K562 (cell line): Measurements from ENCODE around the gene TGFBR3L. TPM values are rescaled to one million over a fixed set of nuclear protein-coding genes. Genes with fewer than 3 reads are reported as not detected.

Experiments used
- ATAC-seq: fragments of 200-7000 bp; cut with Tn5 transposase; 3 replicates; pipeline ENCODE4 v1.9.1; 2020; ENCODE audit warnings: moderate library complexity
- BruUV-seq: library from RNA; stranded (reverse); fragments of 400-500 nt; replicated peaks from 2 replicates; lab custom pipeline; 2021; lab: Mats Ljungman, UMichigan
- CTCF ChIA-PET: fragments of 300-600 bp; formaldehyde crosslinking; extraction: SDS; loops from one replicate; lab custom pipeline; 2021; ENCODE audit warnings: low intra/inter-chr PET ratio; lab: Yijun Ruan, JAX
- POLR2A ChIA-PET: fragments of 300-600, 350-650 bp; sonication (Branson Sonifier 250); formaldehyde crosslinking; extraction: SDS; loops from one replicate; lab custom pipeline; 2021; ENCODE audit warnings: antibody characterized with exemption, inconsistent platforms; lab: Yijun Ruan, JAX
- DNase-seq, 4 experiments: peaks; one replicate each; pipeline versions ENCODE4 v3.0.0 to v3.0.0-alpha.2; 2011 to 2018; ENCODE audit warnings: low spot score in 3 of 4, mixed read lengths in 3 of 4; ENCODE audit errors: extremely low read depth in 1 of 4
- FAIRE-seq: peaks from 2 replicates; lab custom pipeline; 2011; peaks lifted over from hg19 to GRCh38; lab: Jason Lieb, UNC
- H2AFZ ChIP-seq: 2 replicates; pipeline ENCODE4 v1.6.0; 2011; ENCODE audit warnings: low read depth, low read length, control low read depth, inconsistent platforms
- H3K27ac ChIP-seq: fragments of 200-600 bp; 3 replicates; pipeline ENCODE4 v1.8.0; 2011; ENCODE audit warnings: low read depth, mild to moderate bottlenecking, control low read depth, inconsistent platforms, low read length, moderate library complexity, mixed read lengths; ENCODE audit errors: extremely low read depth
- H3K27me3 ChIP-seq, 2 experiments: fragments of 300-600 bp in 1 of 2; 2 replicates in 1 of 2; 3 replicates in 1 of 2; pipeline versions ENCODE4 v1.6.0 to v1.8.0; 2011; ENCODE audit warnings: inconsistent platforms in 2 of 2, low read length in 2 of 2, mild to moderate bottlenecking in 1 of 2, mixed read lengths in 1 of 2, moderate library complexity in 1 of 2; ENCODE audit not compliant: control insufficient read depth in 2 of 2, insufficient read depth in 2 of 2
- H3K36me3 ChIP-seq: fragments of 300-600 bp; 3 replicates; pipeline ENCODE4 v1.8.0; 2011; ENCODE audit warnings: mild to moderate bottlenecking, low read length, inconsistent platforms; ENCODE audit not compliant: control insufficient read depth, insufficient read depth
- H3K4me1 ChIP-seq, 2 experiments: fragments of 200-600 bp in 1 of 2; replicated peaks in 1 of 2; 2 replicates in 1 of 2; 3 replicates in 1 of 2; pipeline versions ENCODE4 v1.5.1 to v1.8.0; 2011; ENCODE audit warnings: inconsistent platforms in 2 of 2, low read length in 2 of 2, mild to moderate bottlenecking in 1 of 2, mixed read lengths in 1 of 2, moderate library complexity in 1 of 2; ENCODE audit not compliant: control insufficient read depth in 2 of 2, insufficient read depth in 2 of 2
- H3K4me2 ChIP-seq: 2 replicates; pipeline ENCODE4 v1.6.1; 2011; ENCODE audit warnings: low read length, control low read depth, inconsistent platforms, mixed read lengths; ENCODE audit not compliant: insufficient read depth
- H3K4me3 ChIP-seq: fragments of 200-600 bp; sonication (generic), shearing (Covaris generic); 2 replicates; pipeline ENCODE4 v1.5.1; 2016; ENCODE audit warnings: control low read depth, inconsistent platforms
- H3K79me2 ChIP-seq: fragments of 200-600 bp; 3 replicates; pipeline ENCODE4 v1.8.0; 2011; ENCODE audit warnings: low read length, inconsistent platforms; ENCODE audit not compliant: control insufficient read depth, insufficient read depth
- H3K9ac ChIP-seq, 2 experiments: 2 replicates each; pipeline versions ENCODE4 v1.6.0 to v1.6.1; 2011; ENCODE audit warnings: low read depth in 2 of 2, low read length in 2 of 2, control low read depth in 1 of 2, inconsistent platforms in 1 of 2, mild to moderate bottlenecking in 1 of 2, mixed read lengths in 1 of 2; ENCODE audit not compliant: insufficient read depth in 1 of 2
- H3K9me1 ChIP-seq: one replicate; pipeline ENCODE4 v1.6.0; 2011; ENCODE audit warnings: inconsistent platforms, mild to moderate bottlenecking, low read length, moderate library complexity; ENCODE audit not compliant: control insufficient read depth, insufficient read depth
- H3K9me3 ChIP-seq: replicated peaks from 2 replicates; pipeline ENCODE4 v1.5.1; 2011; ENCODE audit warnings: low read depth, low read length, inconsistent platforms; ENCODE audit not compliant: control insufficient read depth, insufficient read depth
- H4K20me1 ChIP-seq: replicated peaks from 2 replicates; pipeline ENCODE4 v1.6.1; 2011; ENCODE audit warnings: low read length, inconsistent platforms, mixed read lengths; ENCODE audit not compliant: control insufficient read depth, insufficient read depth
- CHAMP1 ChIP-seq: fragments of 450-650 bp; IDR thresholded peaks from 2 replicates; pipeline ENCODE4 v1.6.1; 2016; ENCODE audit warnings: mild to moderate bottlenecking
- E2F3 ChIP-seq: fragments of 250-450 bp; sonication (Bioruptor Pico); IDR thresholded peaks from 2 replicates; pipeline ENCODE4 v1.4.0; 2020; ENCODE audit warnings: mild to moderate bottlenecking
- ELK3 ChIP-seq: fragments of 450-650 bp; formaldehyde crosslinking; IDR thresholded peaks from 2 replicates; pipeline ENCODE4 v1.4.0; 2020; ENCODE audit warnings: mild to moderate bottlenecking
- MXD1 ChIP-seq: fragments of 250-450 bp; sonication (Bioruptor Pico); IDR thresholded peaks from 2 replicates; pipeline ENCODE4 v1.8.0; 2021; ENCODE audit warnings: borderline replicate concordance, mild to moderate bottlenecking, moderate library complexity; ENCODE audit not compliant: poor library complexity, severe bottlenecking
- PML ChIP-seq: IDR thresholded peaks from 2 replicates; pipeline ENCODE4 v1.6.1; 2012; ENCODE audit warnings: low read length, inconsistent platforms
- POLR2H ChIP-seq: IDR thresholded peaks from 2 replicates; pipeline ENCODE4 v1.6.1; 2016; ENCODE audit warnings: missing genetic modification characterization, low read depth, mild to moderate bottlenecking, control low read depth, missing compliant biosample characterization, moderate library complexity
- RFX7 ChIP-seq: fragments of 250-450 bp; sonication (Bioruptor Pico); IDR thresholded peaks from 2 replicates; pipeline ENCODE4 v1.5.1; 2021; ENCODE audit warnings: mild to moderate bottlenecking
- SFPQ ChIP-seq: fragments of 200-400 bp; formaldehyde crosslinking; IDR thresholded peaks from 2 replicates; pipeline ENCODE4 v1.6.1; 2017; ENCODE audit warnings: mild to moderate bottlenecking, low read depth, low read length, moderate library complexity
- ZFX ChIP-seq: sonication (generic); formaldehyde crosslinking; IDR thresholded peaks from 2 replicates; pipeline ENCODE4 v1.8.0; 2022; ENCODE audit warnings: mild to moderate bottlenecking, missing genetic modification reagents, moderate library complexity
- ZNF354B ChIP-seq: fragments of 250-450 bp; sonication (Bioruptor Pico); IDR thresholded peaks from 2 replicates; pipeline ENCODE4 v1.4.0; 2020
- WGBS: fragments of 100-300 bp; shearing (Covaris generic); methylation state at CpG from one replicate; pipeline ENCODE4 v1.1.6; 2016; ENCODE audit warnings: low coverage, mixed read lengths; ENCODE audit not compliant: insufficient coverage; ENCODE audit errors: missing lambda C conversion rate; 5-methylcytosine and 5-hydroxymethylcytosine counted together
- in situ Hi-C: fragments of 300-500 bp; cut with MboI; formaldehyde crosslinking; loops from 4 replicates; pipeline ENCODE4 v1.15.0; 2018; ENCODE audit warnings: inconsistent platforms, mixed read lengths
- intact Hi-C: fragments of 100-400 bp; cut with micrococcal nuclease; formaldehyde crosslinking; loops from 2 replicates; pipeline ENCODE4 v1.14.2; 2022
- polyA plus RNA-seq, 8 experiments: library from polyadenylated mRNA; depleted of rRNA in 4 of 8; stranded (reverse) in 5 of 8; unstranded in 3 of 8; fragments of >200 nt; fragmentation: Nextera tagmentation in 2 of 8; fragmentation: Illumina TruSeq in 1 of 8; extraction: Ambion mirVana in 2 of 8; extraction: Trizol in 1 of 8; gene quantifications; 2 replicates each; pipeline versions ENCODE4 v1.2.1 to v1.2.3, GENCODE V29; 2011 to 2014; ENCODE audit warnings: inconsistent platforms in 1 of 8, missing spikeins in 1 of 8
- total RNA-seq, 7 experiments: library from RNA; depleted of rRNA in 6 of 7; stranded (reverse); fragments of >200 nt in 6 of 7; fragmentation: Illumina TruSeq in 2 of 7; extraction: Trizol in 2 of 7; gene quantifications; 2 replicates each; pipeline versions ENCODE4 v1.2.1 to v1.2.3, GENCODE V29; 2011 to 2021; ENCODE audit warnings: low replicate concordance in 1 of 7
- TF ChIP-seq, protein P1 (sequence below): fragments of 450-650 bp; formaldehyde crosslinking; IDR thresholded peaks from 2 replicates; pipeline ENCODE4 v1.4.0; 2022; ENCODE audit warnings: mild to moderate bottlenecking, moderate library complexity

Gene TGFBR3L
- total and polyA plus RNA-seq, 9 of the 15 experiments (the other 6 are each of a cell fraction or from before 2014, with no cell fraction given): not detected

DNA sequence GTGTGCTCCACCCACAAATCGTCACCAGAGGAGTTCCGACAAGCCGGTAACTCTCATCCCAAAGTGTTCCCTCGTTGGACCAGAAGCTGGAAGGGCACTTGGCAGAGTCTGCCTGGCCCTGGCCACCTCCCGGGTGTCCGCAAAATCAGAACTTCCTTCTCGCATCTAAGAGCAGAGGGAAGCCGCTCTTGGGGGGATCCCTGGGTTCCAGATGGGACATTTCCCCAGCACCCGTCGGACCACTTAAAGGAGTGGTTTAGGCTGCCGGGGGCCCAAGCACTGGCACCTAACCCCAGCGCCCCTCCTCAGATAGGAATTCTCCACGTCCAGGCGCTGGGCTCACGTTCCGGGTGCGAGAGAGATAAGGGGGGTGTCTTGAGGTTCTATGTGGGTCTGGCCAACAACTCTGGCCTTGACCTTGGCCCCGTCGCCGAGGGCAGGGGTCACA lies 11.8 kb upstream of the TGFBR3L start (continued):
- no peak for TF ChIP-seq SFPQ
- peak; percentile 12; the same call in 1 of the 2 replicates for TF ChIP-seq ZFX (CRISPR knock-in tag)
- TF ChIP-seq PML: 0 out of 2 replicates have a peak, but pooled peaks have one; percentile 5
- no peak for TF ChIP-seq ZNF354B (CRISPR knock-in tag)
- TF ChIP-seq, protein P1, sequence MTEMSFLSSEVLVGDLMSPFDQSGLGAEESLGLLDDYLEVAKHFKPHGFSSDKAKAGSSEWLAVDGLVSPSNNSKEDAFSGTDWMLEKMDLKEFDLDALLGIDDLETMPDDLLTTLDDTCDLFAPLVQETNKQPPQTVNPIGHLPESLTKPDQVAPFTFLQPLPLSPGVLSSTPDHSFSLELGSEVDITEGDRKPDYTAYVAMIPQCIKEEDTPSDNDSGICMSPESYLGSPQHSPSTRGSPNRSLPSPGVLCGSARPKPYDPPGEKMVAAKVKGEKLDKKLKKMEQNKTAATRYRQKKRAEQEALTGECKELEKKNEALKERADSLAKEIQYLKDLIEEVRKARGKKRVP: no peak

- peak within 1 kb of the TSS; percentile 98 for H3K4me2 ChIP-seq
- H3K4me1 ChIP-seq: peaks cover 13 to 67% of the 10 kb centered on the region in 2 experiments; a peak in 4 of 5 replicates
- no peaks in the 10 kb centered on the region for H3K9me3 ChIP-seq
- peak; percentile 96 to 99 (median 98) for DNase-seq
- in situ Hi-C loops (no loop called here), intact Hi-C loops (loop anchor here (2.0 kb wide), 2 partner anchors 33 to 51 kb away; no protein-coding TSS in a partner anchor)
- peak within 1 kb of the TSS; percentile 95 to 96 for H3K9ac ChIP-seq
- no peaks in the 10 kb centered on the region for H3K27me3 ChIP-seq
- H2AFZ ChIP-seq: peak within 1 kb of the TSS; percentile 93
- under 1% methylated on average over 72 of the region's 89 CpGs for WGBS
- peak; percentile 100 for FAIRE-seq
- peaks cover 55% of the 10 kb centered on the region for H3K79me2 ChIP-seq
- BruUV-seq: no TSS peak
- ChIA-PET CTCF (interaction anchor here (0.6 to 1.0 kb wide), 2 partner anchors 31 to 50 kb away, joined by 3 read pairs; no protein-coding TSS in a partner anchor), POLR2A (interaction anchor here (0.6 to 5.3 kb wide), 10 partner anchors 12 to 297 kb away, joined by 3 to 72 read pairs (median 4); partner anchors contain the start of genes LRRC8E, SNAPC2 and TGFBR3L)
- H3K36me3 ChIP-seq: peaks cover 38% of the 10 kb centered on the region; the same call in 2 of the 3 replicates
- peak within 1 kb of the TSS; percentile 96 for H3K4me3 ChIP-seq
- peaks cover 7% of the 10 kb centered on the region for H3K9me1 ChIP-seq
- peak within 1 kb of the TSS; percentile 96 for H3K27ac ChIP-seq
- H4K20me1 ChIP-seq: no peaks in the 10 kb centered on the region
- ATAC-seq: peak; percentile 82
- TF ChIP-seq MXD1 (CRISPR knock-in tag) (no peak), CHAMP1 (no peak), E2F3 (CRISPR knock-in tag) (no peak), POLR2H (tag) (peak; percentile 72; the same call in 1 of the 2 replicates), ELK3 (CRISPR knock-in tag) (no peak), RFX7 (CRISPR knock-in tag) (no peak)
Measured at GRCh38 chr19:7903244-7904073, 11.2 kb upstream of the TGFBR3L start, which contains the start of gene MAP2K7. MAP2K7 (plus strand) TSS chr19:7903877; CDS start chr19:7903945, 68 bp downstream.
